Hepatocyte (in vitro differentiated cells): Measurements from ENCODE around the gene PAPSS1. TPM values are rescaled to one million over a fixed set of nuclear protein-coding genes. Genes with fewer than 3 reads are reported as not detected.

Experiments
- DNase-seq: peaks from one replicate; pipeline ENCODE4 v3.0.0-alpha.2; 2016; ENCODE audit warnings: low spot score
- H2AFZ ChIP-seq: fragments of 200-600 bp; sonication (generic); 2 replicates; pipeline ENCODE4 v1.6.0; 2016; ENCODE audit warnings: antibody characterized with exemption, mild to moderate bottlenecking
- H3K27ac ChIP-seq: fragments of 200-600 bp; sonication (generic); 2 replicates; pipeline ENCODE4 v1.5.1; 2016; ENCODE audit warnings: mild to moderate bottlenecking
- H3K27me3 ChIP-seq: fragments of 200-600 bp; sonication (generic); 2 replicates; pipeline ENCODE4 v1.6.1; 2016
- H3K36me3 ChIP-seq: fragments of 200-600 bp; sonication (generic); replicated peaks from 2 replicates; pipeline ENCODE4 v1.5.1; 2016; ENCODE audit warnings: low read depth; ENCODE audit not compliant: insufficient read depth
- H3K4me1 ChIP-seq: fragments of 200-600 bp; sonication (generic); 2 replicates; pipeline ENCODE4 v1.5.1; 2016; ENCODE audit warnings: mild to moderate bottlenecking, moderate library complexity; ENCODE audit not compliant: insufficient read depth
- H3K4me2 ChIP-seq: fragments of 200-600 bp; sonication (generic); 2 replicates; pipeline ENCODE4 v1.6.0; 2016
- H3K4me3 ChIP-seq: fragments of 200-600 bp; sonication (generic); 2 replicates; pipeline ENCODE4 v1.5.1; 2016; ENCODE audit warnings: mild to moderate bottlenecking
- H3K79me2 ChIP-seq: fragments of 200-600 bp; sonication (generic); 2 replicates; pipeline ENCODE4 v1.6.0; 2017; ENCODE audit warnings: mild to moderate bottlenecking
- H3K9me2 ChIP-seq: fragments of 200-600 bp; sonication (generic); replicated peaks from 2 replicates; pipeline ENCODE4 v1.6.0; 2017; ENCODE audit warnings: mild to moderate bottlenecking; ENCODE audit not compliant: insufficient read depth
- H3K9me3 ChIP-seq: fragments of 200-600 bp; sonication (generic); 2 replicates; pipeline ENCODE4 v1.5.1; 2016; ENCODE audit warnings: low read depth, mild to moderate bottlenecking
- H4K20me1 ChIP-seq: fragments of 200-600 bp; sonication (generic); 2 replicates; pipeline ENCODE4 v1.6.0; 2016; ENCODE audit warnings: mild to moderate bottlenecking; ENCODE audit not compliant: insufficient read depth, poor library complexity, severe bottlenecking
- CTCF ChIP-seq: fragments of 200-600 bp; sonication (generic); IDR thresholded peaks from 2 replicates; pipeline ENCODE4 v1.5.1; 2016; ENCODE audit warnings: antibody characterized with exemption, mild to moderate bottlenecking; ENCODE audit not compliant: poor library complexity
- EZH2 ChIP-seq: fragments of 200-600 bp; sonication (generic); IDR thresholded peaks from 2 replicates; pipeline ENCODE4 v1.6.1; 2016; ENCODE audit warnings: antibody characterized with exemption, mild to moderate bottlenecking, borderline replicate concordance
- EZH2phosphoT487 ChIP-seq: fragments of 200-600 bp; sonication (generic); IDR thresholded peaks from one replicate; pipeline ENCODE4 v1.6.1; 2018; ENCODE audit warnings: antibody characterized with exemption, mild to moderate bottlenecking, low read depth, moderate library complexity; ENCODE audit not compliant: unreplicated experiment, severe bottlenecking
- WGBS: methylation state at CpG from one replicate; pipeline ENCODE4 v1.1.6; 2016; ENCODE audit warnings: low lambda C conversion rate; ENCODE audit errors: missing lambda C conversion rate; 5-methylcytosine and 5-hydroxymethylcytosine counted together
- polyA plus RNA-seq: library from polyadenylated mRNA; unstranded; fragments of >200 nt; fragmentation: Nextera tagmentation; extraction: Ambion mirVana; gene quantifications from 2 replicates; pipeline ENCODE4 v1.2.1, GENCODE V29; 2016
- total RNA-seq: library from RNA; depleted of rRNA; stranded (reverse); fragments of >200 nt; gene quantifications from 2 replicates; pipeline ENCODE4 v1.2.3, GENCODE V29; 2014

PAPSS1 gene
- total and polyA plus RNA-seq, 2 experiments from 2014 or later: 102 to 103 TPM

GRCh38 chr4:107629318-107629717 is 90.7 kb downstream of the PAPSS1 start:
- Histone ChIP-seq H3K9me2 (no peaks in the 10 kb centered on the region), H3K79me2 (peaks cover 9% of the 10 kb centered on the region), H3K9me3 (no peaks in the 10 kb centered on the region), H3K4me1 (peaks cover 5% of the 10 kb centered on the region), H3K27ac (no peak overlapping the region), H4K20me1 (no peaks in the 10 kb centered on the region), H3K27me3 (no peaks in the 10 kb centered on the region), H3K4me2 (no peak overlapping the region), H2AFZ (no peak overlapping the region), H3K36me3 (no peaks in the 10 kb centered on the region), H3K4me3 (no peak overlapping the region)
- DNase-seq: no peak
- 75% methylated on average over 3 of the region's 3 CpGs for WGBS
- TF ChIP-seq CTCF (no peak), EZH2 (no peak), EZH2phosphoT487 (no peak)

DNA sequence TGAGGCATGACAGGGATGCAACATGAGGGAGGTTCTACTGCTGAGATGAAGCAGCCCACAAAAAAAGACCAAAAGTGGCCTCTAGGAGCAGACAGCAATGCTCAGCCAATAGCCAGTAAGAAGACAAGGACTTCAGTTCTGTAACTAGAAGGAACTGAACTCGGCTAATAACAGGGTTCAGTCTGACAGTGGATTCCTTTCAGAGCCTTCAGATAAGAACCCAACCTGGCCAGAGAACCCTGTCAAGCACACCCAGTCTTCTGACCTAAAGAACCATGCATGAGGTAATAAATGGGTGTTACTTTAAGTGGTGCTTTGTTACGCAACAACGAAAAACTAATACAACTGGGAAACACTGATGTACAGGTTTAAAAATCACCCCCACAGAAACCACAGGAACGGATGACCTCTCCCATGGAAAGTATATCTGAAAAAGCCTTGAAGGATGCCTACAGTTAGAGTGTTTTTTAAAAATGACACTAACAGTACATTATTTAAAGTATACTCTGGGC is 94.6 kb downstream of the PAPSS1 start:
- whole genome bisulfite sequencing: 94% methylated on average over 4 of the region's 4 CpGs
- no peak overlapping the region for H2AFZ ChIP-seq
- H3K4me3 ChIP-seq: no peak overlapping the region
- TF ChIP-seq EZH2: no peak
- no peak for TF ChIP-seq CTCF
- no peak for TF ChIP-seq EZH2phosphoT487
- no peaks in the 10 kb centered on the region for H3K36me3 ChIP-seq
- no peaks in the 10 kb centered on the region for H3K4me1 ChIP-seq
- H3K9me2 ChIP-seq: no peaks in the 10 kb centered on the region
- H3K27me3 ChIP-seq: no peaks in the 10 kb centered on the region
- no peak for DNase-seq
- no peaks in the 10 kb centered on the region for H4K20me1 ChIP-seq
- H3K79me2 ChIP-seq: peaks cover 12% of the 10 kb centered on the region
- no peak overlapping the region for H3K4me2 ChIP-seq
- no peaks in the 10 kb centered on the region for H3K9me3 ChIP-seq
- H3K27ac ChIP-seq: peak overlapping the region; percentile 58

DNA sequence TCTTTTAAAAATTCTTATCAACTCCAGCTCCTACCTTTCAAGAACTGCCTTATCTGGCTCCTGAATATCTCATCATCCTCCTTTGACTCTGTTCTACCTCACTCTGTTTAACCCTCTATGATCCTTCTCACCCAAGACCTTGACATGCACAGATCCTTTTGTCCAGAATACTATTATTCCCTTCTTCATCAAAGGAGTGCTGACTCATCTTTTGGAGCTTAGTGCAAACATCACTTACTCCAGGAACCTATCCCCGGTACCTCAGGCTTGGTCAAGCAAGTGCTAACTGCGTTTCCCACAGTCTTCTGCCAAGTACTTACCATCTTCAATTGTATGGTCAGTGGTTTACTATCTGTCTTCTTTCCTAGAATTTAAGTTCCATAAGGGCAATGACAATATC is 96.0 kb downstream of the PAPSS1 start:
- H2AFZ ChIP-seq: no peak overlapping the region
- no peak overlapping the region for H3K27ac ChIP-seq
- no peaks in the 10 kb centered on the region for H3K36me3 ChIP-seq
- no peaks in the 10 kb centered on the region for H3K9me3 ChIP-seq
- no peak overlapping the region for H3K4me3 ChIP-seq
- H3K4me1 ChIP-seq: no peaks in the 10 kb centered on the region
- H3K27me3 ChIP-seq: no peaks in the 10 kb centered on the region
- no peaks in the 10 kb centered on the region for H3K9me2 ChIP-seq
- no peak for DNase-seq
- TF ChIP-seq EZH2: no peak
- TF ChIP-seq CTCF: no peak
- no peak for TF ChIP-seq EZH2phosphoT487
- WGBS: 97% methylated on average over 2 of the region's 2 CpGs
- peaks cover 12% of the 10 kb centered on the region for H3K79me2 ChIP-seq
- H4K20me1 ChIP-seq: no peaks in the 10 kb centered on the region
- H3K4me2 ChIP-seq: no peak overlapping the region

DNA sequence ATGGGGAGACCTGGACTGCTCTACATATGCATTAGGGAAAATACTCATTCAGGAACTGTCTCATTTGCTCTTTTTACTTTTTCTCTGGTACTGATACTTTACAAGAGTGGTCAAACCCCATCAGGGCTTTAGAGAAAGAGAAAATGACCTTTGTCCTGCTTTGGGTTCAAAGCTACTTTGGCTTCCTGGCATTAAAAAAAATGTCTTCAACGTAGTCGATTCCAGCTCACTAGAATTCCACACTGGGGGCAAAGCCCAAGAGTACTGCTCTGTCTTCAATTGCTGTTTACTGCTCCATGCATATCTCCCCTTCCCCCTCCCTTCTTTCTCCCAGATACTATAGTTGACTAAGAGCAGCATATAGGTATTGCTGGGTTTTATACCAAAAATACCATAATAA is 98.0 kb downstream of the PAPSS1 start:
- H3K27me3 ChIP-seq: no peaks in the 10 kb centered on the region
- no peaks in the 10 kb centered on the region for H4K20me1 ChIP-seq
- no peak overlapping the region for H3K27ac ChIP-seq
- peaks cover 11% of the 10 kb centered on the region for H3K79me2 ChIP-seq
- 97% methylated on average over 2 of the region's 2 CpGs for WGBS
- DNase-seq: no peak
- no peak overlapping the region for H3K4me3 ChIP-seq
- no peaks in the 10 kb centered on the region for H3K36me3 ChIP-seq
- no peaks in the 10 kb centered on the region for H3K9me2 ChIP-seq
- no peaks in the 10 kb centered on the region for H3K9me3 ChIP-seq
- no peak overlapping the region for H2AFZ ChIP-seq
- TF ChIP-seq EZH2phosphoT487 (no peak), EZH2 (no peak)
- H3K4me1 ChIP-seq: peaks cover 3% of the 10 kb centered on the region
- H3K4me2 ChIP-seq: no peak overlapping the region
